ENCODE results near the gene NR2F2.

GRCh38 chr15:96347181-96348111 is 16.9 kb downstream of the NR2F2 start:
- TF ChIP-seq CTCF (IDR thresholded peaks at IDR 0.05) (no peak), EZH2 (IDR thresholded peaks at IDR 0.05; ENCODE audit: borderline replicate concordance, insufficient read depth, low read depth, low read length, poor library complexity, severe bottlenecking) (no peak)
